Stimulated activated CD8-positive, alpha-beta memory T cell treated with anti-CD3 and anti-CD28 coated beads, Interleukin-7, amount 100 ng/mL, for 1 hour (primary cell): ENCODE results near the gene ARL15.

Experiments
- DNase-seq, 2 donors: peaks; one replicate each; pipeline ENCODE4 v3.0.0-alpha.2; 2020; ENCODE audit warnings: low read depth in 2 of 2

Gene ARL15

DNA sequence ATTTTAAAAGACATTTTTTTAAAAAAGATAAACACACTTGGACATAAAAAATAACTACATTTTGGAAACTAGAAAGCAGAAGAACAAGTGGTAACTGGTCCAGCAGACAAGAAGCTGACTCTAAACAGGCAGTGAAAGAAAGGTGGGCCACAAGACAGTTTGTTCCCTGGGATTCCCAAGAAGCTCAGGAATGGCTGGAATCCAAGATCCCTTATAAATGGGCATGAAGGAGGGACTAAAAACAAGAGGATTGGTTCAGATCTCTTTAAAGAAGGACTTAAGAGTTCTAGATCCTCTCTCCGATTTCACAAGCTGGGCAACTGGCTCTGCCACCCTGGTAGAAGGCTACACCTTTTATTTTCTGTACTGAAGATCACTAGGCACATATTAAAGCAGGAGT lies 102.8 kb downstream of the ARL15 start:
- no peak for DNase-seq

DNA sequence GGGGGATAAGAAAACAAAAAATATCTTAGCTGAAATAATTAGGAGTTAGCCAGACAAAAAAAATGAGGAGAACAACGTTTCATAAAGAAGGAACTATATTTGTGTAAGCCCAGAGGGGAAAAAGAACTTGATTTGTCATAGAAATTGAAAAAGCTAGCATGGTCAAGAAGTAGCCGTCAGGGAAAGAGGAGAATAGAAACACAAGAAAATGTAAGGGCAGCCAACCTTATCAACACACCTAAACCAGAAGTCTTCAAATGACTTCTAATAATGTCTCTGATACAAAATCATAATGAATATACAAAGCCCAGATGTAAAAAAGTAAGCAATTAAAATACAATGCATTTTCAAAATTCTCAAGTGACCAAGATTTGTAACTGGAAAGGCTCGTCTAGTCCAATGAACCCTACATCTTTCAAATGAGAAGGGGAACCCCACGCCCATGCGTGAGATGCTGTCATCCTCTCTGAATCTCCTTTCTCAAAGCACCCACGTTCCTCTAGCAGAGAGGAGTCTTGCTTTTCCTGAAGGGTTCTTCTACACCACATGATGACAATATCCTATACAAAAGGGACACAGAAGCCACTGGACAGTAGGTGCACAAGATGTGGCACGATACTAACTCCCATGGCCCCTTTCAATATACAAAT lies 103.7 kb downstream of the ARL15 start:
- DNase-seq: no peak

DNA sequence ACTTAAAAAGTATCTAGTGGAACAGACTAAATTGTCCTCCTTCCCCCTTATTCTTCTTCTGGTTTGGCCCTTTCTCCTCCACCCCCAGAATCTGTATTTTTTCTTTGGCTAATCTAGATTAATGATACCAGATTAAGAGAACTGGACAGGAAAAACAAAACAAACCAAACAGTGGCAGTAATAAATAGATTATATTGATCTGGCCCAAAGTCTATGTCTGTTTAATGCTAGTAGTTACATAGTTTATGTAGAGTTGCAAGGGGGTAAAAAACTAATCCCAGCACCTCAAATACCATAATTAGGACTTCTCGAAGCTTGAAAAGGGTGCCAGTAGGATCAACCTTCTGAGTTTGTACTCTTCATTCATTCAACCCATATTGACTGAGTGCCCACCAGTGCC lies 104.5 kb downstream of the ARL15 start:
- no peak for DNase-seq

DNA sequence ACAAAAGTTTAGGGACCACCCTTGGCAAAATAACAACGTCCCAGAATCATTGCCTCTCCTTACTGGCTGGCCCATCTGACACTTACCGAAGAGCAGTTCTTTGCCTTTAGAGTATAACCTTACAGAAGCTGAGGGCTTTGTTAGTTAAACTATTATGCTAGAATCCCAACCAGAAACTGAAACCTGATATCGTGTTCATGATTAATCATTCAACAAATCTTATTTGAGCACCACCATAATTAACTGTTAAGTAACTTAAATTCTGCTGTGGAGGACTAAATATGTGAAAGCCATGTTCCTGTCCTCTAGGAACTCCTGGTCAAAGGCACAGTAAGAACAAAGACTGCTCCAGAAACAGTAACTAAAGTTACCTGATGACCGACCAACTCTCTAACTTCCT lies 104.9 kb downstream of the ARL15 start:
- no peak for DNase-seq

DNA sequence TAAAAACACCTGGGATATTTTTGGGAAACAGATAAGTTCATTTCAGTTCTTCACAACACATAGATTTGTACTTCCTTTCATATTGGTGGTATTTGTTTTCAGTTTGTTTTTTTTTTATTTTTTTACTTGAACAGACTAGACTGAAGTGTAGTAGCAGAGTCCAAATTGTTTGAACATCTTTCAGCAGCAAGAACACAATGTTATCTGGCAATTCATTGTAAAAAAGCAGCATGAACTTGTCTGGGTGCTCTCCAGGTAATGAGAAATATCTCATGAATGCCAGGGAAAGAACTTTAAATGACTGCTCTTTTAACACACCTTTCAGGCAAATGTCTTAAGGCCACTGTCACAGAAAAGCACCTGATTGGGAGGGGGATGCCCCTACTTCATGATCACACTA lies 113.4 kb downstream of the ARL15 start:
- DNase-seq: no peak

DNA sequence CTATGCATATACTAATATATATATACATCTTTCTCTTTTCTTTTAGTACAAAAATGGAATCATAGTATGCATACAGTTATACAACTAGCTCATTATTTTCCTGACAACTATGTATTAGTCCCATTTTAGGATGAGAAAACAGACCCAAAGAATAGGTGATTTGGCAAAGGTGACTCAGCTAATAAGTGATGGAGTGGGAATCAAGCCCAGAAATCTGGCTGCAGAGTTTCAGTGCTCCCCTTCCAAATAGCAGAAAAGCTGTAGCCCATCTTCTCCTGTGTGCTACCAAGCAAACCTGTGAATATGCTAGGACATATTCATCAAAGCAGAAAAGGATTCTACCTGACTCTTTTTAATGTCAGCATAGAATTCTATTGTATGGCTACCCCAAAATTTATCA lies 114.7 kb downstream of the ARL15 start:
- no peak for DNase-seq

DNA sequence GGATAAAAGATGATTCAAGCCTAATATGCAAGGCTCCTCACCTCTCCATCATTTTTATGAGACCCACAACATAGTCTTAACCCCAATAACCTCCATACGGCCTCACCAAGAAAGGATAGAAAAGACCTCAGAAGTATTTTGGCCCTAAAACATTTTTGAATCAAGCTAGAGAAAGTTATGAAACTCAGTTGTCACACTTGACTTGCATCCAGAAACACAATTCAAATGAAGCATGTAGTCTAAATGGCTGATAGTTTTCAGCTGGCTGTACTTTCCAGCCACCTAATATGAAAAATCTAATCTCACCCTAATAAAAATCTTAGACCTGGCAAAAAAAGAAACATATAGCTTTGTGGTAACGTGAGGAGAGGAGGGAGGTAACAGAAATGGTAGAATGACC lies 116.1 kb downstream of the ARL15 start:
- no peak for DNase-seq

DNA sequence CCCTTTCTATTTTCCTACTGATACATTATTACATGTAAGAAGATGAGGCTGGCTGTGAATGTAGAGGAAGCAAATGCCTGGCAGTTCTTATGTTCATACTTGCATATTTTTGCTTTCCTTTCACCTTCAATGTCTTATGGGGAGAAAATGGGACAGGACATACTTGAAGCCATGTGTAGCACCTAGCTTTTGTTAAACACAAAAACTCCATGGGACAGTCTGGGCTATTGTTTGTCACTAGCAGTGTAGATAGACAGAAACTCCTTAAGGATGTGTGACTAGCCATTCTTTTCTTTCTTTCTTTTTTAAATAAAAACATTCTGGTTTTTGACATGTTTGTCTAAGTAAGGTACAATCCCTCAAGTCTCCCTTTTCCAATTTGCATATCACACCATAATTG lies 122.7 kb downstream of the ARL15 start:
- DNase-seq: no peak

DNA sequence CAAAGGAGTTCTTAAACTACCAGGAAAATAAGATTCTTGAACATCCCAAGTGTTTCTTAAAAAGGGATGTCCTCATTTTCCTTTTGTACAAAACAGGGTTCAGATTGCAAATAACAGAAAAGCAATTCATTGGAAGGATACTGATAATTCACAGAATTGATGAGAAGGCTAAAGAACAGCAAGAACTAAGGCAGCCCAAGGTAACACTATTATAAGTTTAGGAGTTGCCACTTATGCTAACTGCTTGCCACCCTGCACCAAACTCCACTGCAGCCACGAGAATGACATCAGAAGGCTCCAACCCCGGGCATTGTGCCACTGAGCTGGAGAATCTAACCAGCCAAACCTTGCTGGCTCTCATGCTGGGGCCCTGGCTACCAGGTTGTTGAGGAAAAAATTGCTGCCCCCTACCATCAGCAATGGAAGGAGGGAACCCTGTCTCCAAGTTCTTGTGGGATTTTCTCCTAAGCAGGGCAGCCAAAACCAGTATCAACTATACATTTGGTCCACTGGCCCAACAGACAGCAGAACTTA lies 123.4 kb downstream of the ARL15 start:
- DNase-seq: no peak

DNA sequence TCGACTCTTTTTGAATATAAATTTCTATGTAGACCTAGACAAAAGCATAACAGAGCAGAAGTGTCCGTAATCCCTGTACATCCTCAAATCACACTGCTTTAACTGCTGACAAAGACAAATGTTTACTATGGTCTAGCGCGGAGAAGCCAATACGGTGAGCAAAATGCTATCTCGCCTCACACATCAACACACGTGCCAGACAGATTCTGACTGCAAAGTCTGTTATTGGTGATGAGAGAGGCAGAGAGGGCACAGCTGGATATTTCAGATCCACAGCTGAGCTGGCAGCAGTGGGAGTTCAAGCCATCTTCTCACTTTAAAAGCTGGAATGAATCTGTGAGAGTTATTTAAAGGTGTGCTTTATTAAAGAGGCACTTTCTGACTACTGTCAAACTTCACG lies 124.3 kb downstream of the ARL15 start:
- DNase-seq: no peak

DNA sequence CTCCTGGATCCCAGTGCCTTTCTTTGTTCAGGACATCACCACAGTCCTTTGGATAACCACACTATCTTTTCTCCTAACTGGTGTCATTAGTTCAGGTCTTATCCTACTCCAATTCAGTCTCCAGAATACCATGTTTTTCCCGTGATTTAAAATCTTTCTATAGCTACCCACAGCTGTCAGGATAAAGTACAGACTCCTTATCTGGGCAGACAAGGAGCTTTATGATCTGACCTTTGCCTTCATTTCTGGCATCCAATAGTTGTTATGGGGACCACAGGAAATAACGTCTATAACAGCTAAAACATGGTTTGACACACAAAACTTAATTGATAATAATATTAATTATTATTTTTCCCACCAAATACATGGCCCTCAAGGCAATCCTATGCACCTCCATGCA lies 125.6 kb downstream of the ARL15 start:
- no peak for DNase-seq

DNA sequence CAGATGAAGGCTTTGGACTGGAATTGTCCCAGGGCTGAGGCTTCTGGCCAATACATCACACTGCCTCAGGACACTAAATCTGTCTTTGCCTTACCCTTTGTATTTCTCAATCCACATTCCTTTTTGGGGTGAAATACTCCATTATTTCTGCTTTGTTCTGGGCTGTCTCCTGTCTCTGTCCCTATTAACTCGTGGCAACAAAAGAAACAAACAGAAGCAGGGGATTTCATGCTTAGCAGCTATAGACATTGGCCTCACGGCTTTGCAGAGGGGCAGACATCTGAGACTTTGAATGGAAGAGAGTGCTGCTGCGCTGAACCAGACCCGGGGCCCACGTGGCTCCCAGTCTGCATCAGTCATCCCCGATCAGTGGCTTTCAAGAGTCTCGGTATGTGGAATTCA lies 129.7 kb downstream of the ARL15 start:
- no peak for DNase-seq

DNA sequence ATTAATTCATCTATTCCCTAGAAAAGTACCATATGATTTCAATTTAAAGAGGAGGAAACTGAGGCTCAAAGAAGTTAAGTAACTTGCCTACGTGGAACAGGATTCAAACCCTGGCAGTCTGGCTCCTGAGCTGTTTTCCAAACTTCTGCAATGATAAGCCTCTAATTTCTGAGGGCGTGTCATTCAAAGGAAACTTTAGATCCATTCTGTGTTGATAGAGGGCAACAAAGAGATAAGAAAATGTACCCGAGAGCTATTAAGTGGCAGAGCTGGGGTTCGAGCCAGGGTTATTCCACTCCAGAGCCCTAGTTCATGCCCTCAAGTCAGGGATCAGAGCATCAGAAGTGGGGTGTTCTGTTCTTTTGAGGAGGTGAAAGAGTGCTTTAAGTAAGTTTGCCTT lies 131.4 kb downstream of the ARL15 start:
- DNase-seq: no peak

DNA sequence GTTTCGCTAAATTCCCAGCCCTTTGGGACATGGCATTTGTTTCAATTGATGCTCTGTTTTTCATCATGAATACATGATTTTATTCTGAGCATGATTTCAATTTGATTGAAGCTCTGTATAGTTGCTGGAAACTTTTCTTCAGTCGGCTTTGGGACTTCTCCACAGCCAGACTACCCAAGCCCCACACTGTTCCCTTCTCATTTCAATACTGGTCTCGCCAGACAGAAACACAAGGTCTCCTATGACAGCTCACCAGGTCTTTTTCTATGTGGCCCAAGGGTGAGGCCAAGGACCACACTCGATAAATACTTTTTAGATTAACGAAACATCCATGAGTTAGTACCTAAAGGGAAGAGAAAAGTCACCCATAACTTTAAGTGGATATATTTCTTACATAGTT lies 132.2 kb downstream of the ARL15 start:
- DNase-seq: no peak

DNA sequence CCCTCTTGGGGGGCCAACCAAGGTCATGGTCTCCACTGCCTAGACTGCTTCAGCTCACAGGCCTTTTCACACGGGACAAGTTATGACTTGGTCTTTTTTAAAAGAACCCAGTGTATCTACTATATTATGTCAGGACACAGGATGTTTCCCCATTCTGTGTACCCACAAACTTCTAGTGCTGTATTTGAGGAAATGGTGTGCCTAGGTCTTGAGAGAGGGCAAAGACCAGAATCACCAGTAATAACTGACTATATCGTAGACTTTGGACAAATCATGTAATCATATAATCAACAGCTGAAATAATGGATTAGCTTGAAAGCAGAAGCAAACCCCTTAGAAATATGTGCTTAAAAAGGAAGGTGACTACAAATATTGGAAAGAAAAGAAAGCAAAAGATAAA lies 133.3 kb downstream of the ARL15 start:
- no peak for DNase-seq

DNA sequence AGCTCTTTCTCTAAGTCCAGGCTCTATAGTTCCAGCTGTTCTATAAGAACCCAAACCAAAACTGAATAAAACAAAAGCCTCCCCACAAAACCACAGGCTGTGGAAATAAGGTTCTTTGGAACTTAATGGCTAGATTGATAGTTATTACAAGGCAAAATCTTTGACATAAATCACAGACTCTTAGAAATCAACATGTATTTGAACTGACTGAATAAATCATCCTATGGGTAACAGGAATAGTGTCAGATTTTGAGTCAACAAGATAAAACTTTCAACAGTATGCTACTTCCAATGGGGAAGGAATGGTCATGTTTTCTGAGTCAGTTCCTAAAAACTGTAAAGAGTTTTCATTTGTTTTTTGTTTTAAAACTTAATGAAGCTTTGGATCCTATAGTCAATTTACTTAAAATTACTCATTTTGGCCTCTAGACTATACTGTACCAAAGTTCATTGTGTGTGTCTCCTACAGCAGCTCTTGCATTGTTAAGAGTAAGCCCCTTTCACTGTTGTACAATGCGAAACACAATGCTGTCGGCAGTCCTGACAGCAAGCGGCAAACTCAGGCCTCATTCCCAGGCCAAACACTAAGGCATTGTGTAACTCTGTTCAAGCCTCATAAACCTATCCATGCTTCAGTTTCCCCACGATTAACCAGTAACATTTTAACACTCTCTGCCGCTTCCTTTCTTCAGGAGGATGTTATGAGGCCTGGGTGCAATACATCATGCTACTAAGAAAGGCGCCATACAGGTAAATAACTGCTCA lies 134.1 kb downstream of the ARL15 start:
- no peak for DNase-seq

DNA sequence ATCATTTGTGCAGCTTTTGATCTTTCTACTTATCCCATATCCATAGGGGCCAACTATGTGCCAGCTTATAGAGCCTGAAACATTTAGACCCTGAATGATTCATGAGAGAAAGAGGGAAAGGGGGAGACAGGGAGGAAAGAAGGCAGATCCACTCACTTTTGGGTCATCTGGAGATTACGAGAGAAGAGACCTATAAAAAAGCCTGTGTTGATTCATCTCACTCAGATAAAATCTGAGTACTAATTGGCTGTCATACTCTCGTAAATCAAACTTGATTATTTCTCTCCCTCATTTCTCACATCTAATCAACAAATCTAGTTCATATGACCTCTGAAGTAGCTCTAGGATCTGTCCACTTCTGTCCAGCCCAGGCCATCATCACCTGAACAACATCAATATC lies 137.1 kb downstream of the ARL15 start:
- DNase-seq: no peak

DNA sequence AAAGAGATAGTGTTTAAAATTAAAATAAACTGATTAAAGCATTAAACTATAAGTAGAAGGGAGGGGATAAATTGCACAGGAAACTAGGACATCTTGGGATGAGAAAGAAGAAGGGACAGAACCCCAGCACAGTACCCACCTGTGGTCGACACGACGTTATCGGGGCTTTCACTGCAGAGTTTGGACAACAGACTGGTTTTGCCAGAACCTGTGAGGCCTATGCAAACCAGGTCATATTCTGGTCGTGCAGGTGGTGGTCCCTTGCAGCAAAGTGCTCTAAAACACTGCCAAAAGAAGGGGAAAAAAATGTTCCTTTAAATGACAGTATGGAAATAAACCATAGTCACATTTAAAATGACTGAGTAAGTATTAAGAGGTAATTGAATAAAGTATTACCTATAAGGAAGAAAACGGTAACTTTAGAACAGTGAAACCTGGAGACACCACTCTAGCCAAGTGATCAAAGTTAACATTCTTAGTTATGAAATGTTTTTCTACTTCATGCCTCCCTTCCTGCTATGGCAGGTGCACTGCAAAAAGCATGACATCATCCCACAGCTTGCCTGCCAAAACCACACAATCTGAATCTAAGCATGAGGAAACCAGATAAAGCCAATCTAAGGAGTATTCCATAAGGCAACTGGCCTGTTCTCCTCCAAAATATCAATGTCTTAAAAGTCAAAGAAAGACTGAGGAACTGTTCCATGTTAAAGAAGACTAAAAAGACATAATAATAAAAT lies 138.6 kb downstream of the ARL15 start:
- no peak for DNase-seq

DNA sequence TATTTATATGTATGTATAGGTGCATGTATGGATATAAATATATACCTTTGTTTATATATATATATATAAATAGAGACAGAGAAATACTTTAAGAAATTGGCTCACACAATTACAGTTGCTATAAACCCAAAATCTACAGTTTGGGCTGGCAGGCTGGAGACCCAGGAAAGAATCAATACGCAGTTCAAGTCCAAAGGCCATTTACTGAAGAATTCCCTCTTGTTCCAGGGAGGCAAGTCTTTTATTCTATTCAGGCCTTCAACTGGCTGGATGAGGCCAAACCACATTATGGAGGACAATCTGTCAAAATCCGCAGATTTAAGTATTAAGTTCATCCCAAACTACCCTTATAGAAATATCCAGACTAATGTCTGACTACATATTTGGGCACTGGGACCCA lies 144.7 kb downstream of the ARL15 start:
- DNase-seq: no peak

DNA sequence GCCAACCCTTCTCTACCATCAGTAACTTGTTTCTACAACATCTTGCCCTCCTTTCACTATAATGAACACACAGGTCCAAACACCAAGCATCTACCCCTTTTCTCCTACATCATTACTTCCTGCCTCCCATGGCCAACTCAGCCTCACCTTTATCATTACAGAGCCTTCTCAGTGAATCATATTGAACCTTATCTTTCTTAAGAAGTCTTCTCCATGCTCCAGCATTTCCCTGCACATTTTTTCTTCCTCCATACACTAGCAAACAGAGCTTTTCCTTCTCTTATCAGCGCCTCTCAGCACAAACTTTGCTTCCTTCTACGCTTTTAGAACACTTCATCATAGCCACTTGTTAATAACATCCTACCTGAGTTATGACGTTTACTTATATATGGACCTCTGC lies 148.2 kb downstream of the ARL15 start:
- DNase-seq: no peak

DNA sequence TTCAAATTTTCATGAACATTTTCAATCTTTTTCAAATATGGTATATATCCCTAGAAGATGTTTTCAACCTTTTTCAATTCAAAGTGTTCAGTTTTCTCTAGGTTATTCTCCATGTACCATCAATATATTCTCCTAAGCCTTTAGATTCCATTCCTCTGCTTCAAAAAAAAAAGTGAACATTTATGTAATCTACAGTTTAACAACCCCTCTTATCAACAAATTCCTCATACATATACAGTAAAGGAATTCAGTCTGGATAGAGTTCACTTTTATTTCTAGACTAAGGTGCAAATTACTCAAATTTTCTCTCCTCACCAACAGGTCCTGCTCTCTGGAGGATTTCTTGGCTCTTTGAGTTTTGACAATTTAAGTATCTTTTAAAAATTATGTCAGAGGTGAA lies 150.0 kb downstream of the ARL15 start:
- DNase-seq: no peak

DNA sequence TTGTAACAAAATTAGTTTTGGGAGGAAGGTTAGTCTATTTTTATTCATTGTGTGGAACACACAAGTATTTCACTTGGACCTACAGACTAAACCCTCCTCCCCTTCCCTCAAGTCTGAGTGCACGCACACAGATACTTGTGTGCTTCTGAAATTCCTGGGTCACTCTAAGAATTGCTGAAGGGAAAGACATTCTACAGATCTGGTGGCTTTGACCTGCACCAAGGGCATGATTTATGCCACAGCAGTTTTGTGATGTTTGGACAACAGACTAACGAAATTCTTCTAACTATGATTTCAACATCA lies 150.5 kb downstream of the ARL15 start:
- no peak for DNase-seq
